ENCODE results near the gene TBCA.
A peak's percentile ranks its signal among the peaks of the same experiment; 100 is the strongest.

TBCA gene

GRCh38 chr5:77775790-77776553 lies at the start of gene TBCA:
TBCA (minus strand) TSS chr5:77776339; CDS start chr5:77776257, 82 bp downstream.
- peak; percentile 80 to 81 for DNase-seq (ENCODE audit: low read depth in 2 of 2)

- DNase-seq (ENCODE audit: low read depth in 2 of 2) = no peak
Observed at GRCh38 chr5:77824981-77825380, 48.8 kb upstream of the TBCA start.

DNA sequence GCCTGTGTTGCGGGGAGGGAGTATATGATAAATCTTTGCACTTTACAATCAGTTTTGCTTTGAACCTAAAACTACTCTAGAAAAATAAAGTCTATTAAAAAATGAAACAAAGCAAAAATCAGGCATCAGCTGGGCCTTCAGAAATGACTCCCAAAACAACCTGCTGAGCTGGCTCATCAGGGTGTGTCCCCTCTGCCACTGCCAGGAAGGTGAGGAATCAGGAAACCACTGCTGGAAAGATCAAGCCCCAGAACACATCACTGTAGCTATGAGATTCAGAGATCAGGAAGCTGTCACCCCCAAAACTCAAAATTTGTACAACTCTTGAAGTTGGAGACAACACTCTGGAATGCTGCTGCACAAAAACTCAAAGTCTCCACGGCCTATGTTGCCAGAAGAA lies 40.5 kb upstream of the TBCA start:
- no peak for DNase-seq (ENCODE audit: low read depth in 2 of 2)

DNA sequence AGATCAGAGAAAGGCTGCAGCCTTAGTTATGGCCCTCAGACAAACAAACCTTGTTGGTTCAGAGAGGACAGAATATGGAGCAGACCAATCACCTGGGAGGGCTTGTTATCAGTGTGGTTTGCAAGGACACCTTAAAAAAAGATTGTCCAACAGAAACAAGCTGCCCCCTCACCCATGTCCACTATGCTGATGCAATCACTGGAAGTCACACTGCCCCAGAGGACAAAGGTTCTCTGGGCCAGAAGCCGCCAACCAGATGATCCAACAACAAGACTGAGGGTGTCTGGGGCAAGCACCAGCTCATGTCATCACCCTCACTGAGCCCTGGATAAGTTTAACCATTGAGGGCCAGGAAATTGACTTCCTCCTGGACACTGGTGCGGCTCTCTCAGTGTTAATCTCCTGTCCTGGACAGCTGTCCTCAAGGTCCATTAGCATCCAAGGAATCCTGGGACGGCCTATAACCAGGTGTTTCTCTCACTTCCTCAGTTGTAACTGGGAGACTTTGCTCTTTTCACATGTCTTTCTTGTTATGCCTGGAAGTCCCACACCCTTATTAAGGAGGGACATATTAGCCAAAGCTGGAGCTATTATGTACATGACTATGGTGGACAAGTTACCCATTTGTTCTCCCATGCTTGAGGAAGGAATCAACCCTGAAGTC lies 36.9 kb upstream of the TBCA start:
- DNase-seq (ENCODE audit: low read depth in 2 of 2) = no peak

- DNase-seq (ENCODE audit: low read depth in 2 of 2) = no peak
Observed at GRCh38 chr5:77806213-77806843, 30.2 kb upstream of the TBCA start.

- no peak for DNase-seq (ENCODE audit: low read depth in 2 of 2)
Observed at GRCh38 chr5:77798456-77798855, 22.3 kb upstream of the TBCA start.

DNA sequence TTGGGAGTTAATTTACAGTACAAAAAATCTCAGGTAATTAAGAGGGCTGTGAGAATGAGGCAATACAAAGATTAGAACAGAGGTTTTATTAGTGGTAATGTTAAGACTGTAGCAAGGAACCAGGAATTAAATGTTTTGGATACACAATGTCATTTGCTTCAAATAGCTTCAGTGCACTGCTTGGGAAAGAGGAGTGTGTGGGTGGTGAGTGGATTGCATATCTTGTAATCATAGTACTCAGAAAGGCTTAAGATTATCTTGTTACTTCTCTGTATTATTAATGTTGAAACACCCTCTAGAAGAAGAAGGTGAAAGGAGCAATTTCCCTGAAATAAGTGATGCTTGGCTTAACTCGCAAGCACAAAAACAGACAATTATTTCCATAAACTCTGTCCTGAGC lies 21.0 kb upstream of the TBCA start:
- no peak for DNase-seq (ENCODE audit: low read depth in 2 of 2)

GRCh38 chr5:77795846-77796245 lies 19.7 kb upstream of the TBCA start:
- DNase-seq (ENCODE audit: low read depth in 2 of 2) = no peak

DNA sequence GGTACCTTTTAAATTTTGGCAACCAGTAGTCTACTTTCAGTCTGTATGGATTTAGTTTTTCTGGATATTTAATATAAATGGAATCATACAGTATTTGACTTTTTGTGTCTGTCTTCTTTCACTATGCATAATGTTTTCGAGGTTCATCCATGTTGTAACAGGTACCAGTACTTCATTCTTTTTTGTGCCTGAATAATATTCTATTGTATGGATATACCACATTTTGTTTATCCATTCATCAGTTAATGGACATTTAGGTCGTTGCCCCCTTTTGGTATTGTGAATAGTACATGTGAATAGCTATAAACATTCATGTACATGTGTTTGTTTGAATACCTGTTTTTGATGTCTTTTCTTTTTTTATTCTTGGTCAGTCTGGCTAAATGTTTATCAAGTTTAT lies 19.1 kb upstream of the TBCA start:
- no peak for DNase-seq (ENCODE audit: low read depth in 2 of 2)

DNA sequence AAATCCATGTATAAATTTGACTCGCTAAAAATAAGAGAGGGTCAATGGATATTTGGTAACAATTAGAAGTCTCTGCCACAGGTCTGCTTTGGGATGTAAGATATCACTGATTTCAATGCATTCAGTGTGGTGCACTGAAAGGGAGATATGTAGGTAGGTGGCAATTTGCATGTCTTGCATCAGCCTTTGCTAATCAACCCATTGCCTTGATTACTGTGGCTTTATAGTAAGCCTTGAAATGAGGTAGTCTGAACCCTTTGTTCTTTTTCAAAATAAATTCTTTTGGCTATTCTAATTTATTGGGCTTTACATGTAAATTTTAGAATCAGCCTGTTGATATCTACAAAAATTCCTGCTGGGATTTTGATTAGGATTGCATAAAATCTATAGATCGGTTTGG lies 15.8 kb upstream of the TBCA start:
- DNase-seq (ENCODE audit: low read depth in 2 of 2) = no peak

DNA sequence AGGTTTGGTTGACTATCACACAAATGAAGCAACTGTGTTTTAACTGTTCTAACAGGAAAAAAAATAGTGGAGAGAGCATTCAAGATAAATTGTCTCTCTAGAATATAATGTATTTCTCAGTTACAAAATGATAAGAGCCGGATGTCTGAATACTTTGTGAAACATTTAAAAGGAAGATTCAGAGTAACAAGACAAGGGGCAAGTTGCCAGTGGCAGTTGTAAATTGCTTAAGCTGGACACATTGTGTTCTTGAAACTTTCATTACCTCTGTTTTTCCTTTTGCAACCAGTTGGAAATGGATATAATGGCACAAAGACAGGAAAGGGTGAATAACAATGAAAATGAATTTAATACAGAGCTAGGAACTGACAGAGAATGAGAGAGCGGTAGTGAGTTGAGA lies 15.2 kb upstream of the TBCA start:
- DNase-seq (ENCODE audit: low read depth in 2 of 2) = no peak

- no peak for DNase-seq (ENCODE audit: low read depth in 2 of 2)
Observed at GRCh38 chr5:77785229-77785628, 9.1 kb upstream of the TBCA start.

DNA sequence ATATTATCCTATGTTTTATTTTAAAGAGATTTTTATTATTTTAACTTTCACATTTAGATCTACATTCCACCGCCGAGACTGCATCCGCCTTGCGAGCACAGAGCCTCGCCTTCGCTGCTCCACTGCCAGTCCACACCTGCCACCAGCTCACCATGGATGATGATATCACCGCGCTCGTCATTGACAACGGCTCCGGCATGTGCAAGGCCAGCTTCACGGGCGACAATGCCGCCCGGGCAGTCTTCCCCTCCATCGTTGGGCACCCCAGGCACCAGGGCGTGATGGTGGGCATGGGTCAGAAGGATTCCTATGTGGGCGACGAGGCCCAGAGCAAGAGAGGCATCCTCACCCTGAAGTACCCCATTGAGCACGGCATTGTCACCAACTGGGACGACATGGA lies 8.6 kb upstream of the TBCA start:
- no peak for DNase-seq (ENCODE audit: low read depth in 2 of 2)

DNA sequence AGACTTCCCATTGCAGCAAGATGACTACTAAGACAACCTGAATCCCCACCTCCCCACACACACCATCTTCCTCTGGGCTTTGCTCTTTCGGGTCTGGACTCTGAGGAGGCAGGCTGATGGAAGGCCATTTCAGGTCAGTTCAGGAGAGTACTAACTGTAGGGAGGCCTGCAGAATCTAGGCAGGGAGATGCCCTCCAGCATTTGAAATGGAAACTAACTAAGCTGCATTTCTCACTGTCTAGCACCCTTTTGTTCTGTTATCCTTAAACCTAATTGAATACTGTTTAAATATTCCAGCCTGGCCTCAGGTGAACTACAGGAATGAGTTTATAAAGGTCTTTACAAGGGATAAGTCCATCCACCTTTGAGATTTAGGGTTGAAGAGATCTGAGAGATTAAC lies 4.9 kb upstream of the TBCA start:
- no peak for DNase-seq (ENCODE audit: low read depth in 2 of 2)

DNA sequence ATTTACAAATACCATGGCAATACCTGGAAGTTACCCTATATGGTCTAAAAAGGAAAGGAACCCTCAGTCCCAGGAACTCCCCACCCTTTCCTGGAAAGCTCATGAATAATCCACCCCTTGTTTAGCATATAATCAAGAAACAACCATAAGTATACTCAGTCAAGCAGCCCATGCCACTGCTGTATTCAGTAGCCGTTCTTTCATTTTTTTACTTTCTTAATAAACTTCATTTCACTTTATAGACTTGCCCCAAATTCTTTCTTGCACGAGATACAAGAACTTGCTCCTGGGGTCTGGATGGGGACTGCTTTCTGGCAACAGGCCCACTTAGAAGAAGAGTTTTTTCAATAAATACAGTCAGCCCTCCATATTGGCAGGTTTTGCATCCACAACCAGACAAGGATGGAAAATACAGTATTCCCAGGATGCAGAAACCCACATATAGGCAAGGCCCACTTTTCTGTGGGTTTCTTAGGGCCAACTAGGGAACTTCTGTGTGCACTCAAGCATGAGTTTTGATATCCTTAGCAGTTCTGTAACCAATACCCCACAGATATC lies 2.8 kb upstream of the TBCA start:
- no peak for DNase-seq (ENCODE audit: low read depth in 2 of 2)

GRCh38 chr5:77778398-77778797 lies 2.3 kb upstream of the TBCA start:
- no peak for DNase-seq (ENCODE audit: low read depth in 2 of 2)

DNA sequence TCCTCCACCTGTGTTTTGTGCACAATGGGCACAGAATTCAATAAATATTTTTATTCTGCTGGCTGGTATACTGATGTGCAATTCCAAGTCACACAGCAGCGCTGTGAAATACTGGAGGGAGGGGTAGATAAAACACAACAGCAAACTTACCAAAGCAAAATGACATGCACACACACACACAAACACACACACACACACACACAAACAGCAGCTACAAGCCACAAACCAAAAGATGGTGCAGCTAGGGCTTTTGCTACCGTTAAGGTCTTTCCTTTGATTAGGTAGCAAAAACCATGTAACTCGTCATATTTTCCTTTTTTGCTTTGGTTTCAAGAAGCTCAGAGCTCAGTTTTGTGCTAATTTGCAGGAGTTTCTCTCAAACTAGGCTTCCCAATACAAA lies 1.8 kb upstream of the TBCA start:
- DNase-seq (ENCODE audit: low read depth in 2 of 2) = no peak

DNA sequence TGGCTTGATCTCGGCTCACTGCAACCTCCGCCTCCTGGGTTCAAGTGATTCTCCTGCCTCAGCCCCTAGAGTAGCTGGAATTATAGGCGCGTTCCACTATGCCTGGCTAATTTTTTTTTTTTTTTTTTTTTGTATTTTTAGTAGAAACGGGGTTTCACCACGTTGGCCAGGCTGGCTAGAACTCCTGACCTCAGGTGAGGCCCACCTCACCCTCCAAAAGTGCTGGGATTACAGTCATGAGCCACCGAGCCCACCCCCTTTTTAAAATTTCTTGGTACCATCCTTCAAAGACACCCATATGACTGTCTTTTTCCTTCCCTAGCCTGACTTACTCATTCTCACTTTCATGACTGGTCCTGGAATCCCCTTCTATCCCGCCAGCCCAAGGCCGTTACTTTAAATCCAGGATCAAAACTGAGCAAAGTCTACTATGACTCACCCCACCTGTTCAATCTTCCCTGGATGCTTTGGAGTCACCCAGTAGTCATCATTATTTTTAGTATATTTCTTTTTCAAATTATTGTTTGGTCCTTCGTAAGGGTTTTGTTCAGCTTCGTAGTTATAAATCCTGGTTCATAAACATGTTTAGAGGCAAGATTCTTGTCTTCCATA lies 1.2 kb upstream of the TBCA start:
- no peak for DNase-seq (ENCODE audit: low read depth in 2 of 2)

DNA sequence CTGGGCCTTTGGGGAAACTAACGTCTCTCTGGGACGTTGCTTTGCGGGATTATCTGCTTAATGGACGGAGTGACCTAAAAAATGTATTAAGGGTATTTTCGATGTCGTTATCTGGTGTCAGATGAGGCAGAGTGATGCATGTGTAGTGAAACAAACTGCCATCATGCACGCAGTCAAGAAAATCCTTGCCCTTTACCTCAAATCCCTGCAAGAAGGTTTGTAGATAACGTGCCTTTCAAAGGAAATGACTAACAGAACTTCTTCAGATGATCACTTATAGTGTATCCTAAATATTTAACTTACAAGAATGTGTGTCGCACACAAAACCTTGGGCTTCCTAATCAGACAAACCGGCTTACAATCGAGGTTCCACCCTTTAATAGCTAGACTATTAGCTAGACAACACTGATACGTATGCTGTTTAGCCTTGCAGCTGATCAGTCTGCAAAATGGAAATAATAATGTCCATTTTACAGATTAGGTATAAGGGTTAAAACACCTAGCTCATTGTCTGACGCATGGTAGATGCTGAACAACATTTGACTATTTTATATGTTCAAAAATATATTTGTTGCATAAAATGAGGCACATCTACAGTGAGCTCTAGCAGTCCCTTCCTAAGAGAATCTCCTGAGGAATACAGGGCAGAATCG lies 541 bp upstream of the TBCA start:
- DNase-seq (ENCODE audit: low read depth in 2 of 2) = no peak

- DNase-seq (ENCODE audit: low read depth in 2 of 2) = no peak
Observed at GRCh38 chr5:77774981-77775789, 954 bp downstream of the TBCA start.

- DNase-seq (ENCODE audit: low read depth in 2 of 2) = no peak
Observed at GRCh38 chr5:77773734-77774280, 2.3 kb downstream of the TBCA start.
